T-helper 17 cell (primary cell): ENCODE results near the gene PAN2. TPM values are rescaled to one million over a fixed set of nuclear protein-coding genes. Genes with fewer than 3 reads are reported as not detected.
"Not testable (repeated sequence)": the region's sequence is repeated elsewhere in the genome, so short reads cannot be mapped to it uniquely, and the experiment has no call there.

ENCODE experiments used
- ATAC-seq: fragments of 150-1000 bp; cut with Tn5 transposase; 2 replicates; pipeline ENCODE4 v1.10.0; 2021; ENCODE audit warnings: mild to moderate bottlenecking, moderate library complexity
- DNase-seq, 3 donors: peaks; one replicate each; pipeline versions ENCODE4 v3.0.0 to v3.0.0-alpha.2; 2020 to 2021
- H3K9me3 ChIP-seq: one replicate; pipeline ENCODE4 v1.7.0; 2013; ENCODE audit warnings: low read length, mild to moderate bottlenecking; ENCODE audit not compliant: control insufficient read depth, poor library complexity, severe bottlenecking
- H3K27ac Mint-ChIP-seq: one replicate; pipeline ENCODE4 v1.8.0; 2022; ENCODE audit warnings: mild to moderate bottlenecking, moderate library complexity, mixed read lengths
- H3K27me3 Mint-ChIP-seq: one replicate; pipeline ENCODE4 v1.8.0; 2022; ENCODE audit warnings: mixed read lengths
- H3K36me3 Mint-ChIP-seq: one replicate; pipeline ENCODE4 v1.8.0; 2022; ENCODE audit warnings: low read depth, mixed read lengths
- H3K4me1 Mint-ChIP-seq: one replicate; pipeline ENCODE4 v1.8.0; 2022; ENCODE audit warnings: mild to moderate bottlenecking, mixed read lengths
- H3K4me3 Mint-ChIP-seq: one replicate; pipeline ENCODE4 v1.8.0; 2022; ENCODE audit warnings: mild to moderate bottlenecking, moderate library complexity, mixed read lengths
- total RNA-seq, 4 donors: library from RNA in 2 of 4; stranded (reverse) in 2 of 4; gene quantifications; one replicate each; pipeline ENCODE4 v1.2.3 and lab custom pipeline; 2022 to 2026

Gene PAN2
- total RNA-seq, 2 donors from 2014 or later, result 81.1 to 108 TPM

GRCh38 chr12:56293795-56294194 lies 40.0 kb downstream of the PAN2 start:
- H3K4me1 Mint-ChIP-seq, result peaks cover 32% of the 10 kb centered on the region

GRCh38 chr12:56288705-56289387 lies 45.0 kb downstream of the PAN2 start:
- H3K27ac Mint-ChIP-seq, result no peak overlapping the region
- no peaks in the 10 kb centered on the region for H3K9me3 ChIP-seq
- DNase-seq, result no peak
- no peak for ATAC-seq
- no peaks in the 10 kb centered on the region for H3K27me3 Mint-ChIP-seq
- peaks cover 19% of the 10 kb centered on the region for H3K4me1 Mint-ChIP-seq
- peaks cover 7% of the 10 kb centered on the region for H3K36me3 Mint-ChIP-seq
- H3K4me3 Mint-ChIP-seq, result no peak overlapping the region

More at GRCh38 chr12:56293795-56294194, 40.0 kb downstream of the PAN2 start:
- ATAC-seq (no peak), DNase-seq (no peak)
- H3K27me3 Mint-ChIP-seq, result no peaks in the 10 kb centered on the region
- H3K36me3 Mint-ChIP-seq, result peaks cover 2% of the 10 kb centered on the region
- H3K4me3 Mint-ChIP-seq, result peak overlapping the region; percentile 15
- H3K27ac Mint-ChIP-seq, result peak overlapping the region; percentile 9
- H3K9me3 ChIP-seq, result no peaks in the 10 kb centered on the region

GRCh38 chr12:56286044-56286830 lies 47.6 kb downstream of the PAN2 start:
- Mint-ChIP-seq H3K27me3 (no peaks in the 10 kb centered on the region), H3K36me3 (peaks cover 9% of the 10 kb centered on the region), H3K4me1 (peaks cover 11% of the 10 kb centered on the region), H3K27ac (no peak overlapping the region), H3K4me3 (no peak overlapping the region)
- DNase-seq (no peak), ATAC-seq (no peak)
- H3K9me3 ChIP-seq, result no peaks in the 10 kb centered on the region

- DNase-seq, H3K4me3 Mint-ChIP-seq, ATAC-seq, H3K9me3 ChIP-seq, H3K4me1 Mint-ChIP-seq, H3K36me3 Mint-ChIP-seq, H3K27me3 Mint-ChIP-seq, H3K27ac Mint-ChIP-seq: not testable (repeated sequence)
These were observed 49.5 kb downstream of the PAN2 start for GRCh38 chr12:56284263-56284662.

- peaks cover 8% of the 10 kb centered on the region for H3K36me3 Mint-ChIP-seq
- peaks cover 5% of the 10 kb centered on the region for H3K4me1 Mint-ChIP-seq
- no peaks in the 10 kb centered on the region for H3K27me3 Mint-ChIP-seq
- no peak overlapping the region for H3K4me3 Mint-ChIP-seq
- H3K27ac Mint-ChIP-seq, result peak overlapping the region; percentile 24
- no peak for DNase-seq
- ATAC-seq, result no peak
- no peaks in the 10 kb centered on the region for H3K9me3 ChIP-seq
These were observed 51.2 kb downstream of the PAN2 start for GRCh38 chr12:56282579-56282978.

- Mint-ChIP-seq H3K36me3 (peaks cover 8% of the 10 kb centered on the region), H3K4me1 (peaks cover 5% of the 10 kb centered on the region), H3K27ac (peak overlapping the region; percentile 24), H3K4me3 (no peak overlapping the region), H3K27me3 (no peaks in the 10 kb centered on the region)
- H3K9me3 ChIP-seq, result no peaks in the 10 kb centered on the region
- no peak for DNase-seq
- no peak for ATAC-seq
These were observed 51.8 kb downstream of the PAN2 start for GRCh38 chr12:56282030-56282429.

- H3K4me3 Mint-ChIP-seq, result no peak overlapping the region
- H3K4me1 Mint-ChIP-seq, result peaks cover 2% of the 10 kb centered on the region
- DNase-seq (no peak), ATAC-seq (no peak)
- no peaks in the 10 kb centered on the region for H3K27me3 Mint-ChIP-seq
- no peaks in the 10 kb centered on the region for H3K9me3 ChIP-seq
- H3K27ac Mint-ChIP-seq, result no peak overlapping the region
- H3K36me3 Mint-ChIP-seq, result peaks cover 9% of the 10 kb centered on the region
These were observed 53.0 kb downstream of the PAN2 start for GRCh38 chr12:56280849-56281248.

- no peaks in the 10 kb centered on the region for H3K4me1 Mint-ChIP-seq
- peaks cover 12% of the 10 kb centered on the region for H3K36me3 Mint-ChIP-seq
These were observed 54.9 kb downstream of the PAN2 start for GRCh38 chr12:56278905-56279304.

GRCh38 chr12:56274299-56274698 lies 59.5 kb downstream of the PAN2 start:
- no peak for ATAC-seq
- Mint-ChIP-seq H3K27ac (no peak overlapping the region), H3K27me3 (no peaks in the 10 kb centered on the region), H3K36me3 (peaks cover 11% of the 10 kb centered on the region), H3K4me1 (peaks cover under 1% of the 10 kb centered on the region), H3K4me3 (no peak overlapping the region)
- DNase-seq, result no peak
- no peaks in the 10 kb centered on the region for H3K9me3 ChIP-seq

More at GRCh38 chr12:56278905-56279304, 54.9 kb downstream of the PAN2 start:
- no peaks in the 10 kb centered on the region for H3K9me3 ChIP-seq
- no peak overlapping the region for H3K4me3 Mint-ChIP-seq
- no peaks in the 10 kb centered on the region for H3K27me3 Mint-ChIP-seq
- H3K27ac Mint-ChIP-seq, result peak overlapping the region; percentile 47
- DNase-seq (no peak), ATAC-seq (no peak)

GRCh38 chr12:56272468-56272867 lies 61.3 kb downstream of the PAN2 start:
- H3K36me3 Mint-ChIP-seq, result peaks cover 11% of the 10 kb centered on the region
- DNase-seq, H3K4me3 Mint-ChIP-seq, H3K4me1 Mint-ChIP-seq, ATAC-seq, H3K27me3 Mint-ChIP-seq, H3K9me3 ChIP-seq: not testable (repeated sequence)
- H3K27ac Mint-ChIP-seq, result peak overlapping the region; percentile 43

GRCh38 chr12:56271031-56271430 lies 62.8 kb downstream of the PAN2 start:
- no peak for DNase-seq
- H3K27ac Mint-ChIP-seq, result peak overlapping the region; percentile 71

GRCh38 chr12:56267443-56268071 lies 66.2 kb downstream of the PAN2 start:
- H3K9me3 ChIP-seq, result no peaks in the 10 kb centered on the region
- peaks cover 16% of the 10 kb centered on the region for H3K4me1 Mint-ChIP-seq
- no peak for DNase-seq
- no peak for ATAC-seq
- peak overlapping the region; percentile 93 for H3K4me3 Mint-ChIP-seq
- H3K27me3 Mint-ChIP-seq, result no peaks in the 10 kb centered on the region
- H3K27ac Mint-ChIP-seq, result peak overlapping the region; percentile 94
- peaks cover 2% of the 10 kb centered on the region for H3K36me3 Mint-ChIP-seq

More at GRCh38 chr12:56271031-56271430, 62.8 kb downstream of the PAN2 start:
- ATAC-seq, result no peak
- H3K9me3 ChIP-seq, result no peaks in the 10 kb centered on the region
- Mint-ChIP-seq H3K4me1 (peaks cover 16% of the 10 kb centered on the region), H3K36me3 (peaks cover 10% of the 10 kb centered on the region), H3K27me3 (no peaks in the 10 kb centered on the region), H3K4me3 (no peak overlapping the region)

GRCh38 chr12:56266693-56267442 lies 66.9 kb downstream of the PAN2 start, which contains the start of gene COQ10A:
Gene COQ10A, plus strand, starts transcription at chr12:56266942. Its CDS starts 177 bp downstream, at chr12:56267119.
- Mint-ChIP-seq H3K4me3 (peak within 1 kb of the TSS; percentile 93), H3K27ac (peak within 1 kb of the TSS; percentile 94), H3K27me3 (no peaks in the 10 kb centered on the region), H3K36me3 (peaks cover 2% of the 10 kb centered on the region), H3K4me1 (peaks cover 18% of the 10 kb centered on the region)
- DNase-seq (peak; percentile 77 to 83 (median 81)), ATAC-seq (peak; percentile 89)
- H3K9me3 ChIP-seq, result no peaks in the 10 kb centered on the region
